ENCODE measurements around the gene TMEM54.
"Not testable (repeated sequence)": the region's sequence is repeated elsewhere in the genome, so short reads cannot be mapped to it uniquely, and the experiment has no call there.

TMEM54 gene

GRCh38 chr1:32918179-32918578 is 17.0 kb upstream of the TMEM54 start:
- DNase-seq, result no peak

DNA sequence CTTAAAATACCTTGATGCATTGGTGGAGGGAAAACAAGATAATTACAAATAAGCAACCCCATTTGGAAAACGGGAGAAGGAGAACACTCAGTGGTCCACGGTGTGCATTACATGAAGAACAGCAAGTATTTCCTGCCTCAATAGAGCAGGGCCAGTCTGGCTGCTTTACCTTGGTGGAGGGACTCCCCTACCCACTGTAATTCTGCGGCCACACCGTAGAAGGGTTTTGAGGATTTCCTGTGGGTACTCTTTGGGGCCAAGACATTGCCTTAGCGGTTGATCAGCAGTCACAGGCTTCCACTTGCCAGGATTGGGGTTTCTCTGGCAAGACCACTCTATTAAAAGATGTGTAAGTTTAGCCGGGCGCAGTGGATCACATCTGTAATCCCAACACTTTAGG is 16.3 kb upstream of the TMEM54 start:
- DNase-seq, result no peak

- DNase-seq, result no peak
These were observed 14.8 kb upstream of the TMEM54 start for GRCh38 chr1:32915766-32916706.

- no peak for DNase-seq
These were observed 9.1 kb upstream of the TMEM54 start for GRCh38 chr1:32910319-32910718.

- no peak for DNase-seq
These were observed 6.2 kb upstream of the TMEM54 start for GRCh38 chr1:32907435-32907834.

DNA sequence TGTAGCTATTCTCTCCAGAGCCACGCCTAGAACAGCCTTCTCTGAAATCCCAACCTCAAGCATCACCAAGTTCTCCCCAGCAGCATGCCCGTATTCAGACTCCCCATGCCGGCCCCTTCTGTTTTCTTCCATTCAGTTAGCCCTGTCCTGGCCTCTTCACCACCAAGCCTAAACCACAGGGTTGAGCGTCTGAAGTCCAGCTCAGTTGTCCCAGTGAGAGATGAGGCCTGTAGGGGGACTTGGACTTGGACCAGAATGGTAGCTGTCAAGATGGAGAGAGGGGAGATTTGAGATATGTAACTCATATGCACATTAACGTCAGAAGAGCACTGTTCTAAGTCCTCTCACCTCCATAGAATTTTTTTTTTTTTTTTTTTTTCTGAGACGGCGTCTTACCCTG is 5.5 kb upstream of the TMEM54 start:
- DNase-seq, result no peak

GRCh38 chr1:32905588-32905987 is 4.4 kb upstream of the TMEM54 start:
- not testable (repeated sequence) for DNase-seq

DNA sequence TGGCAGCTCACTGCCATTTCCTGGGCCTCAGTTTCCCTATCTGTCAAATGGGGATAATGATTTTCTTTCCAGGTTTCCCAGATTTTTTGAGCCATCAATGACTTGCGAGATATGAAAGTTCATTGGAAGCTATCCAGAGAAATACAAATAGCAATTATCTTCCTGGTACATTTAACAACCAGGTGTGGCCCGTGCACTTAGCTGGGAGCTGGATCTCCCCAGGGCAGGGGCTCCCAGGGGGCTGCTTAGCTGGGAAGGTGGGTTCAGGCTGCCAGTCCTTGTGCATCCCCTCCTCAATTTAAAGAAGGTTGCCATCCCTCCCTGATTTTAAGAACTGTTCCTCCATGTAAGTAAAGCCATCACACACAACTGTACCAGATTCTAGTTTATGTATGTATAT is 3.6 kb upstream of the TMEM54 start:
- no peak for DNase-seq

DNA sequence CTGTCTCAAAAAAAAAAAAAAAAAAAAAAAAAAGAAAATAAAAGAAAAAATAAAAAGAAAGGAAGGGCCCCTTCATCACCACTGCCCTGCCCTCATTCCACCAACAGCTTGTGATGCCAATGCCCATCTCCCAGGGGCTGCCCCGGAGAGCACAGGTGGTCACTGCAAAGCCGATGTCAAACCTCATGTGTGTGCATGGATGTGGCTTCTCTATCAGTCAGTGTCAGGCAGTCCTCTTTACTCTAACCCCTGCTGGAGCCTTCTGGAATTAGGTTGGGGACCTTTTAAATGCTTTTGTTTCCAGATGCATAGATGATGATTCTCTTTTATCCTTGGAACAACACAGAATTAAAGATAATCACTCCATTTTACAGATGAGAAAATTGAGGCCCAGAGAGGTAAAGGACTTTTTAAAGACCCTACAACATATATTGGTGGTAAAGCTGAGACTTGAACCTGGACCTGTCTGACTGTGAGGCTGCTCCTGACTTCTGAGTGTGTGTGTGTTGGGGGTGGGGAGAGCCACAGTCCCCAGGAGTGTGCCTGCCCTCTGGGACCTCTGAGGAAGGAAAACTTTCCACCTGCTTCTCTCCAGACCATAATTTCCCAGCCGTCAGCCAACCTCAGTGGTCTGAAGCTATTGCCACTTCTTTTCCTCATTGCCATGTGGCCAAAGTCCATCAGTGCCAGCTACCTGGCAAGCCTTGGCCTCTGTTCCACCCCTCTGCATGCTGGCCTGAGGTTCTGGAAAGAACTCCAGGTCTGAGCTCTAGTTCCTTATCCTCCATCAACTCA is 3.0 kb upstream of the TMEM54 start:
- no peak for DNase-seq

DNA sequence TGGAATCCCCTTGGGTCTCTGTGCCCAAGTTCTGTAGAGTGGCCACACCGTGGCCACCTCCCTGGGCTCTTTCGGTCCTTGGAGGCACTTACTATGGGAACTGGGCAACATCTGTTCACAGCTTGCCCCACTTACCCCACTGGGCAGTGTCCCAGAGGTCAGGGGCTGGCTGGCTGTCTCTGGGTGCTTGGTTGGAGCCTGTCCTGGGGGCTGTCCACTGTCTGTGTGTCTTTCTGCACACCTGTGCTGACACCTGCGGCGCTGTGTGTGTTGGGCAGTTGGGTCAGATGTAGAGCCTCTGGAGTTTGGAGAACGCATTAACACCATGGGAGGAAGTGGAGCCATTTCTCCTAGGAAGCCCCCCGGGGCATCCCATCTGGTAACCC is 1.3 kb upstream of the TMEM54 start:
- no peak for DNase-seq

DNA sequence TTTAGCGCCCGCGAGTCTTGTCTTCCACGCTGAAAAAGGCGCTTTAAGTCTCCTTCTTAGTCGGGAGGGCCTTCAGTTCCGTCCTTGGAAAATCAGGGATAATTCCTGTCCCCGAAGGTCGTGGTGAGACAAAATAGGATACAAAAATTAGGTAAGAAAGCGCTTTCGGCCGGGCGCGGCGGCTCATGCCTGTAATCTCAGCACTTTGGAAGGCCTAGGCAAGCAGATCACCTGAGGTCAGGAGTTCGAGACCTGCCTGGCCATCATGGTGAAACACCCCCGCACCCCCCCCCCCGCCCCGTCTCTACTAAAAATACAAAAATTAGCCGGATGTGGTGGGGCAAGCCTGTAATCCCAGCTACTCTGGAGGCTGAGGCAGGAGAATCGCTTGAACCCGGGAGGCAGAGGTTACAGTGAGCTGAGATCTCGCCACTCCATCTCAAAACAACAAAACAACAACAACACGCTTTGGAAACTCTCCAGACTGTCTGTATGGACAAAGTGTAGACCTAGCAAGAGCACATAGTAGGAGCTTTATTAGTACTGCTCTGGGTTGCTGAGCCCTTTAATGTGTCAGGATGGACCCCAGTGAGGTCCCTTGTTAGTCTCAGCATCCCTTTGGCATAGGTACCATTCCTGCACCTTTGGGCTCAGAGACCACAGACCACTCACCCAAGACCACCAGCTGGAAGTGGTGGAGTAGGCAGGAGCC is 790 bp upstream of the TMEM54 start:
- DNase-seq, result no peak

DNA sequence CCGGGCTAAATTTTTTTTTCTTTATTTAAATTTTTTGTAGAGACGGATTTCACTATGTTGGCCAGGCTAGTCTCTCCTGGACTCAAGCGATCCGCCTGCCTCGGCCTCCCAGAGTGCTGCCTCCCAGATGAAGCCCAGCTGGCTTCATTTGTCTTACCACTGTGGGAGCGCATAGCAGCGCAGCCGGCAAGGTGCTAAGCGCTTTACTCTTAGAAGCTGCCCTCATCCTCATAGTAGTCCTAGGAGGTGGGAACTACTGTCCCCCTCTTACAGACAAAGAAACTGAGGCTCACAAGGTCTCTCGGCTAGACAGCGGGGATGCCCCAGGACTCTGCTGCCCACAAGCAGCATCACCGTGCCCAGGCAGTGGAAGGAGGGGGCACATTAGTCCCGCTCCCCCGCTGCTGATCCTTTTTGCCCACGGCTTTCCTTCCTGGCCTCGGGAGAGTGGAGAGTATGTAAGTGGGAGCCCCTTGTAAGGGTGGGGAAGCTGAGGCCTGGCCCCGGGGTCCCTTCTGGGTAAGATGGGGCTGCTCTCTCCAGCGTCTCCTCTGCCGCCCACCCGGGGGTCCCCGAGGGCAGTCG is 726 bp downstream of the TMEM54 start:
- DNase-seq, result no peak

GRCh38 chr1:32899586-32900296 is 1.4 kb downstream of the TMEM54 start:
- no peak for DNase-seq

- no peak for DNase-seq
These were observed 2.2 kb downstream of the TMEM54 start for GRCh38 chr1:32898958-32899357.

GRCh38 chr1:32898056-32898455 is 3.1 kb downstream of the TMEM54 start:
- no peak for DNase-seq

GRCh38 chr1:32897082-32898049 is 3.8 kb downstream of the TMEM54 start:
- no peak for DNase-seq

- DNase-seq, result no peak
These were observed 4.7 kb downstream of the TMEM54 start for GRCh38 chr1:32896451-32896850.

DNA sequence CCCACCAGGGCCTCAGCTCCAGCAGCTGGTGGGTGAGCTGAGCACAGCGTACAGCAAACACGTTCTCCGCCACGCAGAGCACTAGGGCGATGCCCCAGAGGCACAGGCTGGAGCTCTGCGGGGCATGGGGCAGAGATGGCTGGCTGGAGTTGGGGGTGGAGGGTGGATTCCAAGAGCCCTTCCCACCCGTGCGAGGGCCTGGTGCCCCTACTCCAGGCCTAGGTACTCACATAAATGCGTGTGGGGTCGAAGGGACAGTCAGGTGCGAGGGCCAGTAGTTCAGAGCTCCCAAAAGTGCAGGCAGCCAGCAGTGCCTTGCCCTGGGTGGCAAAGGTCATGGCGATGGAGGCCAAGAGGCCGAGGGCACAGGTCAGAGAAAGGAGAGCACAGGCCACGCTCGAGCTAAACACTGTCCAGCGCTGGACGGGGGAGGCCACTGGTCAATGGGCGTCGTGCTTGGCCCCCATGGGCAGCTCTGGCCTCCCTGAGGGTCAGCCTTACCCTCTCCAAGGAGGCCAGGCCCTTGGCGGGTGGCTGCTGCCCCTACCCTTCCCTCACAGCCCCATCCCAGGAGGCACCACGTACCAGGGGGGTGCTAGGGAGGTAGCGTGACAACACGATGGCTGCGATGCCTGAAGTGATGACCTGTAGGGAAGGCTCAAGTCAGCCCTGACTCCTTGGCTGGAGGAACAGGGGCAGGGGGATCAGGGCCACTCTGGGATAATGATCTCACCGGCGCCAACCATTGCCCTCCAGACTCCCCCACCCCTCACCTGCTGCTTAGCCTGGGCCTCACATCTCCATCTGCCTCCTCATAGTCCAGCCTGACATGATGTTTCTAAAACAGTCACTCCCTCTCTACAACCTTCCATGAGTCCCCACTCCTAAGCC is 5.6 kb downstream of the TMEM54 start:
- no peak for DNase-seq

DNA sequence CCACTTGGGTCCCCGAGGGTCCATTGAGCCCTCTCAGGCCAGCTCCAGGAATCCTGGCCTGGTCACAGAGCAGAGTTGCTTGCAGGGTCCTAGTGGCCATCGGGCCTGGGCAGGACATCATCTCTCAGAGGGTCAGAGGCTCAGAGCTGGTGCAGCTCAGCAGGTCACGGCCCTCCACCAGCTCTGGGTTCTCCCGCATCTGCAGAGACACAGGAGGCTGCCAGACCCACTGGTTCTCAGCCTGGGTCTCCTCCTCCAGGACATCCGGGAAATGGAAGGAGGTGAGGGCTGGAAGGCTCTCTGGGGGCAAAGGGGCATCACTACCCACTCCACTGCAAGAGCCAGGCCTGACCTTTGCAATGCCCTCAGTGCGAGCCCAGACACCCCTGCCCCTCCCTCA is 6.5 kb downstream of the TMEM54 start:
- DNase-seq, result no peak

- DNase-seq, result no peak
These were observed 7.1 kb downstream of the TMEM54 start for GRCh38 chr1:32894019-32894600.

All from CD4-positive, alpha-beta T cell treated with Interferon alpha-2 for 1 hour (primary cell).